Chondrocyte (in vitro differentiated cells): Measurements from ENCODE around the gene PANK3. TPM values are rescaled to one million over a fixed set of nuclear protein-coding genes. Genes with fewer than 3 reads are reported as not detected.
"Not testable (repeated sequence)": the region's sequence is repeated elsewhere in the genome, so short reads cannot be mapped to it uniquely, and the experiment has no call there.

Experiments
- DNase-seq: peaks from one replicate; pipeline ENCODE4 v3.0.0; 2021; ENCODE audit warnings: mixed read lengths, low spot score
- H3K27ac Mint-ChIP-seq: one replicate; pipeline ENCODE4 v1.8.0; 2021; ENCODE audit warnings: mild to moderate bottlenecking, moderate library complexity, mixed read lengths; ENCODE audit not compliant: unreplicated experiment
- H3K27me3 Mint-ChIP-seq: 2 replicates; pipeline ENCODE4 v1.8.0; 2021; ENCODE audit warnings: low read depth, mixed read lengths
- H3K36me3 Mint-ChIP-seq: 2 replicates; pipeline ENCODE4 v1.8.0; 2021; ENCODE audit warnings: low read depth, mixed read lengths
- H3K4me1 Mint-ChIP-seq: 2 replicates; pipeline ENCODE4 v1.8.0; 2021; ENCODE audit warnings: low read depth, mild to moderate bottlenecking, mixed read lengths
- H3K4me3 Mint-ChIP-seq: one replicate; pipeline ENCODE4 v1.8.0; 2021; ENCODE audit warnings: mild to moderate bottlenecking, moderate library complexity, mixed read lengths; ENCODE audit not compliant: unreplicated experiment
- H3K9me3 Mint-ChIP-seq: 2 replicates; pipeline ENCODE4 v1.8.0; 2021; ENCODE audit warnings: low read depth, mixed read lengths
- total RNA-seq: library from RNA; stranded (reverse); gene quantifications from 3 replicates; pipeline ENCODE4 v1.2.1, GENCODE V29; 2021
- TF ChIP-seq, protein P1 (sequence below): fragments of 200-600 bp; sonication (generic); IDR thresholded peaks from 2 replicates; pipeline ENCODE4 v1.5.0; 2021; ENCODE audit warnings: antibody characterized with exemption, mild to moderate bottlenecking, moderate library complexity

Gene PANK3
- total RNA-seq, 1 donor from 2014 or later = 112 TPM

DNA sequence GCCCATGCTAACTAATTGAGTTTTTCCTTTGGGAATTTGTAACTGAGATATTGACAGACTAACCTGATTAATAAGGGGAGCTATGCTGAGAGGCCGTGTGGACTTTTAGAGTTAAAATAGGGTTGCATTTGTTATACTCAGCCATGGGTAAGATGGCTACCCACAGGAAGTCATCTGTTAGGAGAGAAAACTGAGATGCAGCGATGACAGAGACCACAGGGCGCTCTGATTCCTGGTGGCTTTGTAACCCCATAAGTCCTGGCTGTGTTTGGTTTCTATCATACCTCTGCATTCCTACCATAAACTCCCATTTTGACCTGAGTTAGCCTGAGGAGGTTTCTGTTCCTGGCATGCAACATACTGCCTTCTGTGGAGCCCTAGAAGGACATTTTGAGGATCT lies 19.5 kb upstream of the PANK3 start:
- no peak for DNase-seq
- TF ChIP-seq, protein P1, sequence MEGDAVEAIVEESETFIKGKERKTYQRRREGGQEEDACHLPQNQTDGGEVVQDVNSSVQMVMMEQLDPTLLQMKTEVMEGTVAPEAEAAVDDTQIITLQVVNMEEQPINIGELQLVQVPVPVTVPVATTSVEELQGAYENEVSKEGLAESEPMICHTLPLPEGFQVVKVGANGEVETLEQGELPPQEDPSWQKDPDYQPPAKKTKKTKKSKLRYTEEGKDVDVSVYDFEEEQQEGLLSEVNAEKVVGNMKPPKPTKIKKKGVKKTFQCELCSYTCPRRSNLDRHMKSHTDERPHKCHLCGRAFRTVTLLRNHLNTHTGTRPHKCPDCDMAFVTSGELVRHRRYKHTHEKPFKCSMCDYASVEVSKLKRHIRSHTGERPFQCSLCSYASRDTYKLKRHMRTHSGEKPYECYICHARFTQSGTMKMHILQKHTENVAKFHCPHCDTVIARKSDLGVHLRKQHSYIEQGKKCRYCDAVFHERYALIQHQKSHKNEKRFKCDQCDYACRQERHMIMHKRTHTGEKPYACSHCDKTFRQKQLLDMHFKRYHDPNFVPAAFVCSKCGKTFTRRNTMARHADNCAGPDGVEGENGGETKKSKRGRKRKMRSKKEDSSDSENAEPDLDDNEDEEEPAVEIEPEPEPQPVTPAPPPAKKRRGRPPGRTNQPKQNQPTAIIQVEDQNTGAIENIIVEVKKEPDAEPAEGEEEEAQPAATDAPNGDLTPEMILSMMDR = no peak
- peaks cover 8% of the 10 kb centered on the region for H3K4me1 Mint-ChIP-seq
- H3K27ac Mint-ChIP-seq = no peak overlapping the region
- H3K36me3 Mint-ChIP-seq = peaks cover 6% of the 10 kb centered on the region
- H3K9me3 Mint-ChIP-seq = peaks cover 6% of the 10 kb centered on the region
- no peak overlapping the region for H3K4me3 Mint-ChIP-seq
- peaks cover 24% of the 10 kb centered on the region for H3K27me3 Mint-ChIP-seq

DNA sequence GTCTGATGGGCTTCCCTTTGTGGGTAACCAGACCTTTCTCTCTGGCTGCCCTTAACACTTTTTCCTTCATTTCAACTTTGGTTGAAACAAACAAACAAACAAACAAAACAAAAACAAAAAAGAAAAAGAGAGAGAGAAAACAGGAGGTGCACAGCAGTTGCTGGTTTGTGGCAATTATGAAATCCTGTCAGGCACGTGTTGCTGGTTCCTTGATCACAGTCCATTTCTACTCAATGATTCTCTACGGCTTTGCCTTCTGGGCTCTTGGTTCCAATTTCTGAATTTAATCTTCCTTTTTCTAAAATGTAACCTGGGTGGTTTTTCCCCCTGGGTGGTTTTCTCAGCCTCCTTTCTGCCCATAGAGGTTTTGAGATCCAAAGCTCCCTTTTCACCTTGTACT lies 17.8 kb upstream of the PANK3 start:
- Mint-ChIP-seq H3K9me3 (peaks cover 6% of the 10 kb centered on the region), H3K36me3 (peaks cover 6% of the 10 kb centered on the region), H3K4me3 (no peak overlapping the region), H3K27ac (no peak overlapping the region), H3K27me3 (peaks cover 24% of the 10 kb centered on the region), H3K4me1 (peaks cover 4% of the 10 kb centered on the region)
- TF ChIP-seq, protein P1 = no peak
- DNase-seq = no peak

DNA sequence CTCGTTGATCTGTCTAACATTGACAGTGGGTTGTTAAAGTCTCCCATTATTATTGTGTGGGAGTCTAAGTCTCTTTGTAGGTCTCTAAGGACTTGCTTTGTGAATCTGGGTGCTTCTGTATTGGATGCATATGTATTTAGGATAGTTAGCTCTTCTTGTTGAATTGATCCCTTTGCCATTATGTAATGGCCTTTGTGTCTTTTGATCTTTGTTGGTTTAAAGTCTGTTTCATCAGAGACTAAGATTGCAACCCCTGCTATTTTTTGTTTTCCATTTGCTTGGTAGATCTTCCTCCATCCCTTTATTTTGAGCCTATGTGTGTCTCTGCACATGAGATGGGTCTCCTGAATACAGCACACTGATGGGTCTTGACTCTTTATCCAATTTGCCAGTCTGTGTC lies 17.0 kb upstream of the PANK3 start:
- not testable (repeated sequence) for H3K4me1 Mint-ChIP-seq, H3K27ac Mint-ChIP-seq, H3K4me3 Mint-ChIP-seq, DNase-seq, H3K36me3 Mint-ChIP-seq, H3K9me3 Mint-ChIP-seq
- peaks cover 24% of the 10 kb centered on the region for H3K27me3 Mint-ChIP-seq

DNA sequence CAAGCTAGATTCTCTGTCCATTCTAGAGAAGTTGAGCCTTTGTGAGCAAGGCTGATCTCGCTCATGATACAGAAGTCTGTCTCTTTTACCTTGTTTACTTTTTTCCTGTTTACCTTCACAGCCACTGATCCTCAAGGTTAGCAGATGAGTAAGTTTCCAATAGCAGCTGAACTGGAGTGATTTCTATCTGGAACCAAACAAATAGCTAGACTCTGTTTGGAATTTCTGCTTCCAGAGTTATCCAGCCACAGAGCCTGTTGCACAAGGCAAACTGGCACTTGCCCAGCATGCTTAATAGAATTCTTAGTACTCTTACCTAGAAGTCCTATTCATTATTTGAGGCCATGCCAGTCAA lies 12.8 kb upstream of the PANK3 start:
- H3K4me3 Mint-ChIP-seq = no peak overlapping the region
- H3K27me3 Mint-ChIP-seq = peaks cover 24% of the 10 kb centered on the region
- no peaks in the 10 kb centered on the region for H3K4me1 Mint-ChIP-seq
- DNase-seq = no peak
- H3K9me3 Mint-ChIP-seq = peaks cover 3% of the 10 kb centered on the region
- H3K36me3 Mint-ChIP-seq = peaks cover 6% of the 10 kb centered on the region
- no peak overlapping the region for H3K27ac Mint-ChIP-seq
- TF ChIP-seq, protein P1 = no peak

DNA sequence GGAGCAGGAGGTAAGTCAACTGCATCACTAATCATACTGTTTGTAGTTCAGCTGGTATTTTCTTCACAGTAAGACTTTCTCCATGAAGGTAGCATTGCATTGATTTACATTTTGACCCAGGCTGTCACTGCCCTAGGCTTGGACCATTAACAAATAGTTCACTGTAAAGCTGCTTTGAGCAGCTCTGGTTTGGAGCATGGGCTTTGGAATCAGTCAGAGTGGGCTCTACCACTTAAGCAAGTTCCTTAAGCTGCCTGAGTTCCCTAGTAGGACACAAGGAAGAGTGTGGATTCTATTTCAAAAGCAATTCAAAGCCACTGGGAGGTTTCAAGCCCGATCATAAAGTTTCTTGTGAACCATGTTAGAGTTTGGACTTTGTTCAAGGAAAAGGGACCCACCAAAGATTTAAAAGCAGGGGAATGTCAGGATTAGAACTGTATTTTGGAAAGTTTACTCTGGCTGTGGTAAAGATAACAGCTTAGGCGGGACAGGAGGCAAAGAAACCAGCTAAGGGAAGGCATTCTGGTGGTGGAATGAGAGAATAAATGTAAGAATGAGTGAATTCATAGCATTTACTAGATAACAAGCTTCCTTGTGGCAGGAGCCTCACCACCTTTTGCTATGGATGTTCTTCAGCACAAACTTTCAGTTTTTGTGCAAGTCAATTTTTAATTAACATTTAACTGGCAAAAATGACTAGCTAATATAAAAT lies 12.3 kb upstream of the PANK3 start:
- TF ChIP-seq, protein P1 = no peak
- no peak overlapping the region for H3K4me3 Mint-ChIP-seq
- peaks cover 3% of the 10 kb centered on the region for H3K9me3 Mint-ChIP-seq
- H3K36me3 Mint-ChIP-seq = peaks cover 6% of the 10 kb centered on the region
- DNase-seq = no peak
- H3K4me1 Mint-ChIP-seq = no peaks in the 10 kb centered on the region
- peaks cover 24% of the 10 kb centered on the region for H3K27me3 Mint-ChIP-seq
- no peak overlapping the region for H3K27ac Mint-ChIP-seq

DNA sequence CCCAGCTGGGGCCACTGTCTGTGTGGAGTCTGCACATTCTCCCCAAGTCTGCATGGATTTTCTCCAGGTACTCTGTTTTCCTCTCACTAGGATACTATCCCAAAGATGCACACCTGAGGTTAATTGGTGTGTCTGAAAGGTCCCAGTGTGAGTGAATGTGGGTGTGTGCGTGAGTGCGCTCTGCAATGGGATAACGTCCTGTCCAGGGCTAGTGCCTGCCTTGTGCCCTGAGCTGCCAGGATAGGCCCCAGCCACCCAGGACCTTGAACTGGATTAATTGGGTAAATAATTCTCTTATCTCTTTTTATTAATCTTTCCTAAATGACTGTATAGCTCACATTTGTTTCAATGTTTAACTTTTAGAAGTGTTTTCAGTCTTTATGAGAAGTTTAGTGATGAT lies 11.5 kb upstream of the PANK3 start:
- Mint-ChIP-seq H3K36me3 (peaks cover 3% of the 10 kb centered on the region), H3K4me3 (no peak overlapping the region), H3K27ac (no peak overlapping the region), H3K4me1 (no peaks in the 10 kb centered on the region), H3K9me3 (peaks cover under 1% of the 10 kb centered on the region), H3K27me3 (peaks cover 18% of the 10 kb centered on the region)
- no peak for DNase-seq
- TF ChIP-seq, protein P1 = no peak
